Stimulated activated naive CD8-positive, alpha-beta T cell treated with anti-CD3 and anti-CD28 coated beads, Interleukin-15, Interleukin-2, amounts not matched to agents 100 ng/mL and 50 ng/mL, for 24 hours (primary cell): ENCODE measurements around the gene IPO13.

Source experiments
- H3K27ac Mint-ChIP-seq: one replicate; pipeline ENCODE4 v1.8.0; 2021; ENCODE audit warnings: mild to moderate bottlenecking, mixed read lengths
- H3K27me3 Mint-ChIP-seq: one replicate; pipeline ENCODE4 v1.8.0; 2021; ENCODE audit warnings: mixed read lengths
- H3K36me3 Mint-ChIP-seq: one replicate; pipeline ENCODE4 v1.8.0; 2021; ENCODE audit warnings: low read depth, mixed read lengths
- H3K4me1 Mint-ChIP-seq: one replicate; pipeline ENCODE4 v1.8.0; 2021; ENCODE audit warnings: low read depth, mixed read lengths
- H3K4me3 Mint-ChIP-seq: one replicate; pipeline ENCODE4 v1.8.0; 2021; ENCODE audit warnings: mild to moderate bottlenecking, mixed read lengths
- H3K9me3 Mint-ChIP-seq: one replicate; pipeline ENCODE4 v1.8.0; 2021; ENCODE audit warnings: mixed read lengths

The IPO13 gene

GRCh38 chr1:43971336-43971980 lies 24.7 kb downstream of the IPO13 start:
- Mint-ChIP-seq H3K27ac (no peak overlapping the region), H3K4me3 (peak overlapping the region; percentile 94), H3K4me1 (peaks cover 37% of the 10 kb centered on the region), H3K36me3 (peaks cover 21% of the 10 kb centered on the region), H3K27me3 (no peaks in the 10 kb centered on the region), H3K9me3 (no peaks in the 10 kb centered on the region)

- H3K27ac Mint-ChIP-seq = peak overlapping the region; percentile 95
- peak overlapping the region; percentile 90 for H3K4me3 Mint-ChIP-seq
- no peaks in the 10 kb centered on the region for H3K27me3 Mint-ChIP-seq
- H3K4me1 Mint-ChIP-seq = peaks cover 61% of the 10 kb centered on the region
- H3K9me3 Mint-ChIP-seq = no peaks in the 10 kb centered on the region
- H3K36me3 Mint-ChIP-seq = peaks cover 41% of the 10 kb centered on the region
These were observed 27.3 kb downstream of the IPO13 start for GRCh38 chr1:43973981-43974442.

GRCh38 chr1:43974443-43975248 lies 27.9 kb downstream of the IPO13 start, which contains the start of gene ATP6V0B:
Gene ATP6V0B, plus strand, starts transcription at chr1:43974960. Its CDS starts 81 bp downstream, at chr1:43975041.
- peaks cover 55% of the 10 kb centered on the region for H3K4me1 Mint-ChIP-seq

GRCh38 chr1:43975249-43975961 lies 28.7 kb downstream of the IPO13 start:
- Mint-ChIP-seq H3K27ac (peak overlapping the region; percentile 75), H3K4me1 (peaks cover 59% of the 10 kb centered on the region), H3K4me3 (peak overlapping the region; percentile 90), H3K36me3 (peaks cover 41% of the 10 kb centered on the region), H3K9me3 (no peaks in the 10 kb centered on the region), H3K27me3 (no peaks in the 10 kb centered on the region)

More at GRCh38 chr1:43974443-43975248, 27.9 kb downstream of the IPO13 start, which contains the start of gene ATP6V0B:
- H3K4me3 Mint-ChIP-seq = peak within 1 kb of the TSS; percentile 90
- H3K27ac Mint-ChIP-seq = peak within 1 kb of the TSS; percentile 95
- peaks cover 41% of the 10 kb centered on the region for H3K36me3 Mint-ChIP-seq
- no peaks in the 10 kb centered on the region for H3K27me3 Mint-ChIP-seq
- H3K9me3 Mint-ChIP-seq = no peaks in the 10 kb centered on the region

GRCh38 chr1:43976045-43976444 lies 29.3 kb downstream of the IPO13 start:
- H3K27ac Mint-ChIP-seq = peak overlapping the region; percentile 75

GRCh38 chr1:43976890-43977289 lies 30.1 kb downstream of the IPO13 start:
- Mint-ChIP-seq H3K27ac (no peak overlapping the region), H3K36me3 (peaks cover 46% of the 10 kb centered on the region)

More at GRCh38 chr1:43976045-43976444, 29.3 kb downstream of the IPO13 start:
- Mint-ChIP-seq H3K4me1 (peaks cover 59% of the 10 kb centered on the region), H3K9me3 (no peaks in the 10 kb centered on the region), H3K27me3 (no peaks in the 10 kb centered on the region), H3K36me3 (peaks cover 46% of the 10 kb centered on the region), H3K4me3 (peak overlapping the region; percentile 90)

GRCh38 chr1:43977376-43978263 lies 30.9 kb downstream of the IPO13 start:
- H3K4me3 Mint-ChIP-seq = peak overlapping the region; percentile 84
- H3K36me3 Mint-ChIP-seq = peaks cover 47% of the 10 kb centered on the region
- peak overlapping the region; percentile 6 for H3K27ac Mint-ChIP-seq
- peaks cover 56% of the 10 kb centered on the region for H3K4me1 Mint-ChIP-seq
- no peaks in the 10 kb centered on the region for H3K9me3 Mint-ChIP-seq
- no peaks in the 10 kb centered on the region for H3K27me3 Mint-ChIP-seq

More at GRCh38 chr1:43976890-43977289, 30.1 kb downstream of the IPO13 start:
- H3K4me1 Mint-ChIP-seq = peaks cover 56% of the 10 kb centered on the region
- H3K27me3 Mint-ChIP-seq = no peaks in the 10 kb centered on the region
- H3K4me3 Mint-ChIP-seq = peak overlapping the region; percentile 20
- no peaks in the 10 kb centered on the region for H3K9me3 Mint-ChIP-seq

GRCh38 chr1:43978264-43978550 lies 31.5 kb downstream of the IPO13 start:
- Mint-ChIP-seq H3K4me1 (peaks cover 53% of the 10 kb centered on the region), H3K36me3 (peaks cover 46% of the 10 kb centered on the region), H3K27me3 (no peaks in the 10 kb centered on the region), H3K4me3 (peak overlapping the region; percentile 84), H3K9me3 (no peaks in the 10 kb centered on the region), H3K27ac (no peak overlapping the region)

GRCh38 chr1:43978551-43979260 lies 32.0 kb downstream of the IPO13 start, which contains the start of gene B4GALT2:
Gene B4GALT2, plus strand, starts transcription at chr1:43979210. Its CDS starts 1,951 bp downstream, at chr1:43981161.
- Mint-ChIP-seq H3K27me3 (no peaks in the 10 kb centered on the region), H3K36me3 (peaks cover 45% of the 10 kb centered on the region), H3K9me3 (no peaks in the 10 kb centered on the region), H3K27ac (peak within 1 kb of the TSS; percentile 90), H3K4me3 (peak within 1 kb of the TSS; percentile 93), H3K4me1 (peaks cover 48% of the 10 kb centered on the region)

- Mint-ChIP-seq H3K27me3 (no peaks in the 10 kb centered on the region), H3K4me3 (no peak overlapping the region), H3K36me3 (peaks cover 44% of the 10 kb centered on the region), H3K9me3 (no peaks in the 10 kb centered on the region), H3K27ac (no peak overlapping the region), H3K4me1 (peaks cover 43% of the 10 kb centered on the region)
These were observed 32.4 kb downstream of the IPO13 start for GRCh38 chr1:43979261-43979527.

GRCh38 chr1:43979528-43980254 lies 32.9 kb downstream of the IPO13 start:
- Mint-ChIP-seq H3K27ac (peak overlapping the region; percentile 90), H3K4me3 (peak overlapping the region; percentile 93), H3K4me1 (peaks cover 40% of the 10 kb centered on the region), H3K9me3 (no peaks in the 10 kb centered on the region), H3K27me3 (no peaks in the 10 kb centered on the region), H3K36me3 (peaks cover 44% of the 10 kb centered on the region)

GRCh38 chr1:43980255-43981134 lies 33.7 kb downstream of the IPO13 start:
- Mint-ChIP-seq H3K4me3 (peak overlapping the region; percentile 93), H3K27me3 (no peaks in the 10 kb centered on the region), H3K9me3 (no peaks in the 10 kb centered on the region), H3K27ac (peak overlapping the region; percentile 90), H3K36me3 (peaks cover 44% of the 10 kb centered on the region), H3K4me1 (peaks cover 40% of the 10 kb centered on the region)
